ENCODE measurements around the gene MKI67. TPM values are rescaled to one million over a fixed set of nuclear protein-coding genes. Genes with fewer than 3 reads are reported as not detected.

Gene MKI67
- total and polyA plus RNA-seq, 2 of the 4 experiments (the other 2 are of a cell fraction), result 13.5 to 36.4 TPM

- POLR2A ChIA-PET (ENCODE audit: unreplicated experiment), result no interaction called here
Observed at GRCh38 chr10:128046953-128047290, 79.3 kb downstream of the MKI67 start.

More at GRCh38 chr10:128046953-128047290, 79.3 kb downstream of the MKI67 start:
- 83% methylated on average over 1 of the region's 10 CpGs; no CpG with 5 or more reads in 1 of the 2 experiments for WGBS, 2 experiments (ENCODE audit: extremely low coverage in 2 of 2, insufficient read length in 1 of 2)
- Histone ChIP-seq H3K4ac (ENCODE audit: low read depth, low read length) (no peak overlapping the region), H3K79me1 (ENCODE audit: low read depth in 1 of 2, low read length in 2 of 2) (no peaks in the 10 kb centered on the region), H3K23ac (ENCODE audit: low read depth, low read length) (no peak overlapping the region), H4K8ac (ENCODE audit: low read depth in 2 of 2, low read length in 2 of 2) (no peak overlapping the region), H3K9ac (ENCODE audit: low read depth, low read length) (no peak overlapping the region), H2AK5ac (ENCODE audit: low read depth, low read length) (no peak overlapping the region), H2BK120ac (ENCODE audit: low read depth, low read length) (no peak overlapping the region), H4K91ac (ENCODE audit: insufficient read depth, low read depth, low read length) (no peak overlapping the region), H2BK20ac (ENCODE audit: low read depth, low read length) (no peak overlapping the region), H3K9me3 (ENCODE audit: control insufficient read depth, insufficient read depth, low read length) (no peaks in the 10 kb centered on the region), H4K5ac (ENCODE audit: low read depth, low read length) (no peak overlapping the region), H3K36me3 (ENCODE audit: control insufficient read depth, insufficient read depth, low read length) (no peaks in the 10 kb centered on the region), H2AFZ (replicated peaks; ENCODE audit: low read length, poor library complexity) (no peak overlapping the region), H2BK15ac (ENCODE audit: low read depth, low read length) (no peak overlapping the region), H3K4me2 (ENCODE audit: low read depth, low read length) (no peak overlapping the region), H3K4me3 (ENCODE audit: insufficient read depth, low read depth, low read length) (no peak overlapping the region), H3K4me1 (ENCODE audit: control insufficient read depth, insufficient read depth, low read length) (peaks cover 4% of the 10 kb centered on the region; the same call in 1 of the 2 replicates), H4K20me1 (ENCODE audit: insufficient read depth, low read length) (no peaks in the 10 kb centered on the region), H3K9me1 (ENCODE audit: insufficient read depth, low read length) (no peaks in the 10 kb centered on the region), H3K27ac (ENCODE audit: insufficient read depth, low read length) (no peak overlapping the region), H3K56ac (ENCODE audit: extremely low read depth, insufficient read depth, low read length) (no peak overlapping the region), H2BK5ac (ENCODE audit: low read depth, low read length, poor library complexity, severe bottlenecking) (no peak overlapping the region), H3K14ac (replicated peaks; ENCODE audit: low read depth, low read length) (no peak overlapping the region), H2AK9ac (replicated peaks; ENCODE audit: low read depth, low read length, poor library complexity) (no peak overlapping the region), H3K18ac (ENCODE audit: low read depth, low read length) (no peak overlapping the region), H3K27me3 (ENCODE audit: control insufficient read depth, insufficient read depth, low read length) (no peaks in the 10 kb centered on the region)
- in situ Hi-C loops (cut with MboI; ENCODE audit: low sequenced_read_pairs), result no loop called here
- ATAC-seq (ENCODE audit: low read depth) (no peak), DNase-seq (no peak)
- TF ChIP-seq RFX5 (IDR thresholded peaks at IDR 0.05; ENCODE audit: low read depth, low read length) (no peak), POLR2A (IDR thresholded peaks at IDR 0.05; ENCODE audit: low read depth, low read length) (no peak), RCOR1 (IDR thresholded peaks at IDR 0.05; ENCODE audit: insufficient replicate concordance, low read length) (no peak), RAD21 (IDR thresholded peaks at IDR 0.05; ENCODE audit: low read length) (no peak), MAFK (IDR thresholded peaks at IDR 0.05; ENCODE audit: low read depth, low read length) (no peak), SMC3 (IDR thresholded peaks at IDR 0.05; ENCODE audit: low read depth, low read length) (no peak), CHD1 (IDR thresholded peaks at IDR 0.05; ENCODE audit: low read depth, low read length) (no peak), USF2 (IDR thresholded peaks at IDR 0.05; ENCODE audit: low read depth, low read length) (no peak), CEBPB (IDR thresholded peaks at IDR 0.05; ENCODE audit: low read depth, low read length) (no peak), MXI1 (IDR thresholded peaks at IDR 0.05; ENCODE audit: borderline replicate concordance, low read depth, low read length) (no peak), BHLHE40 (IDR thresholded peaks at IDR 0.05; ENCODE audit: low read depth, low read length) (no peak), FOS (IDR thresholded peaks at IDR 0.05; ENCODE audit: low read depth, low read length) (no peak), NFE2L2 (IDR thresholded peaks at IDR 0.05; ENCODE audit: low read depth, low read length) (no peak)
- intact Hi-C loops (cut with micrococcal nuclease), result no loop called here
- BruUV-seq (replicated peaks), result no TSS peak
- CTCF ChIA-PET, result no interaction called here
- dilution Hi-C loops (cut with HindIII; ENCODE audit: low sequenced_read_pairs, unreplicated experiment), result no loop called here
